ENCODE results near the gene RSPH6A.
"Not testable (repeated sequence)": the region's sequence is repeated elsewhere in the genome, so short reads cannot be mapped to it uniquely, and the experiment has no call there.

RSPH6A gene

GRCh38 chr19:45809643-45810159 lies 5.4 kb downstream of the RSPH6A start:
- no peak overlapping the region for H3K27ac ChIP-seq
- TF ChIP-seq CTCF (IDR thresholded peaks at IDR 0.05), result no peak
- TF ChIP-seq ZFX (IDR thresholded peaks at IDR 0.05; ENCODE audit: borderline replicate concordance), result no peak

- no peak overlapping the region for H3K27ac ChIP-seq
- TF ChIP-seq ZFX (IDR thresholded peaks at IDR 0.05; ENCODE audit: borderline replicate concordance), result no peak
- TF ChIP-seq CTCF (IDR thresholded peaks at IDR 0.05), result no peak
Observed at GRCh38 chr19:45805719-45806118, 9.4 kb downstream of the RSPH6A start.

- TF ChIP-seq ZFX (IDR thresholded peaks at IDR 0.05; ENCODE audit: borderline replicate concordance) (no peak), CTCF (IDR thresholded peaks at IDR 0.05) (no peak)
- H3K27ac ChIP-seq, result no peak overlapping the region
Observed at GRCh38 chr19:45804959-45805230, 10.2 kb downstream of the RSPH6A start.

GRCh38 chr19:45804140-45804958 lies 10.8 kb downstream of the RSPH6A start:
- no peak overlapping the region for H3K27ac ChIP-seq
- TF ChIP-seq ZFX (IDR thresholded peaks at IDR 0.05; ENCODE audit: borderline replicate concordance) (no peak), CTCF (IDR thresholded peaks at IDR 0.05) (no peak)

GRCh38 chr19:45801603-45802175 lies 13.4 kb downstream of the RSPH6A start:
- no peak overlapping the region for H3K27ac ChIP-seq

GRCh38 chr19:45800070-45800553 lies 15.0 kb downstream of the RSPH6A start:
- H3K27ac ChIP-seq, result no peak overlapping the region

More at GRCh38 chr19:45801603-45802175, 13.4 kb downstream of the RSPH6A start:
- TF ChIP-seq ZFX (IDR thresholded peaks at IDR 0.05; ENCODE audit: borderline replicate concordance), result no peak

GRCh38 chr19:45799541-45799940 lies 15.6 kb downstream of the RSPH6A start:
- H3K27ac ChIP-seq, result not testable (repeated sequence)

More at GRCh38 chr19:45800070-45800553, 15.0 kb downstream of the RSPH6A start:
- TF ChIP-seq CTCF (IDR thresholded peaks at IDR 0.05) (no peak), ZFX (IDR thresholded peaks at IDR 0.05; ENCODE audit: borderline replicate concordance) (no peak)

- H3K27ac ChIP-seq, result no peak overlapping the region
Observed at GRCh38 chr19:45798995-45799517, 16.1 kb downstream of the RSPH6A start.

More at GRCh38 chr19:45798995-45799517, 16.1 kb downstream of the RSPH6A start:
- TF ChIP-seq CTCF (IDR thresholded peaks at IDR 0.05) (peak; percentile 83), ZFX (IDR thresholded peaks at IDR 0.05; ENCODE audit: borderline replicate concordance) (no peak)
